ENCODE results near the gene PDX1. TPM values are rescaled to one million over a fixed set of nuclear protein-coding genes. Genes with fewer than 3 reads are reported as not detected.

The PDX1 gene
- total RNA-seq (2013): not detected
- polyA plus RNA-seq: not detected
- 0.16 TPM in 1 of 2 replicates, not detected in the other for polyA minus RNA-seq
- total RNA-seq: 0 to 0.46 (median 0) reads per million in 11 experiments

GRCh38 chr13:27919934-27920676 is at the start of gene PDX1:
Gene PDX1 (plus strand): TSS chr13:27920000. CDS start chr13:27920139, 139 bp downstream.
- H3K27me3 ChIP-seq (ENCODE audit: control insufficient read depth in 2 of 2, insufficient read depth in 2 of 2, low read length in 2 of 2): peaks cover 90 to 98% of the 10 kb centered on the region in 2 donors
- no peaks in the 10 kb centered on the region for H3K36me3 ChIP-seq (replicated peaks in 1 of 2; ENCODE audit: control insufficient read depth in 1 of 2, insufficient read depth in 2 of 2, low read length in 2 of 2)
- no peaks in the 10 kb centered on the region for H3K79me2 ChIP-seq (ENCODE audit: insufficient read depth, low read length)
- H3K4me3 ChIP-seq (replicated peaks in 1 of 3; ENCODE audit: low read depth in 2 of 3, low read length in 3 of 3): peak within 1 kb of the TSS in 2 of 3 experiments; percentile 12 to 58
- H3K27ac ChIP-seq (ENCODE audit: low read depth in 1 of 2, low read length in 2 of 2): no peak within 1 kb of the TSS
- H4K20me1 ChIP-seq (ENCODE audit: insufficient read depth, low read length): no peaks in the 10 kb centered on the region
- H3K27me3 Mint-ChIP-seq (ENCODE audit: low read depth in 3 of 3): peaks cover 93 to 99% (median 95%) of the 10 kb centered on the region in 3 donors
- peak within 1 kb of the TSS; percentile 65 to 88 for H3K4me3 Mint-ChIP-seq
- H3K4me2 ChIP-seq (replicated peaks; ENCODE audit: extremely low read depth, low read length, poor library complexity, severe bottlenecking): peak within 1 kb of the TSS; percentile 59
- H3K4me1 Mint-ChIP-seq: peaks cover 26% of the 10 kb centered on the region
- WGBS (ENCODE audit: insufficient coverage): 1% methylated on average over 76 of the region's 76 CpGs
- H3K36me3 Mint-ChIP-seq: peaks cover 4 to 5% of the 10 kb centered on the region in 2 donors
- DNase-seq: peak in 1 of 3 donors; percentile 16
- peaks cover 0 to 51% of the 10 kb centered on the region in 2 donors for H3K9me3 ChIP-seq (replicated peaks in 1 of 2; ENCODE audit: control insufficient read depth in 1 of 2, insufficient read depth in 1 of 2, low read length in 2 of 2)
- H3K4me1 ChIP-seq (ENCODE audit: control insufficient read depth in 1 of 2, insufficient read depth in 2 of 2, low read length in 2 of 2): peaks cover 22 to 27% of the 10 kb centered on the region in 2 donors
- H3K27ac Mint-ChIP-seq: no peak within 1 kb of the TSS
- intact Hi-C loops (cut with micrococcal nuclease): no loop called here
- peaks cover 0 to 30% (median 13%) of the 10 kb centered on the region in 7 donors for H3K9me3 Mint-ChIP-seq
- H3K9ac ChIP-seq (ENCODE audit: insufficient read depth, low read length, poor library complexity, severe bottlenecking): no peak within 1 kb of the TSS
- no peak for TF ChIP-seq CTCF (IDR thresholded peaks at IDR 0.05)
- peak within 1 kb of the TSS; percentile 59 for H2AFZ ChIP-seq (ENCODE audit: insufficient read depth, low read depth, low read length, poor library complexity, severe bottlenecking)

- intact Hi-C loops (cut with micrococcal nuclease): no loop called here
- Mint-ChIP-seq H3K36me3 (no peaks in the 10 kb centered on the region), H3K27me3 (ENCODE audit: low read depth in 3 of 3) (peaks cover 26 to 46% (median 31%) of the 10 kb centered on the region in 3 donors), H3K9me3 (peaks cover 0 to 14% (median 0%) of the 10 kb centered on the region in 7 donors), H3K4me3 (no peak overlapping the region), H3K4me1 (no peaks in the 10 kb centered on the region), H3K27ac (no peak overlapping the region)
- Histone ChIP-seq H3K79me2 (ENCODE audit: insufficient read depth, low read length) (no peaks in the 10 kb centered on the region), H3K4me2 (replicated peaks; ENCODE audit: extremely low read depth, low read length, poor library complexity, severe bottlenecking) (no peak overlapping the region), H4K20me1 (ENCODE audit: insufficient read depth, low read length) (no peaks in the 10 kb centered on the region), H3K9me3 (replicated peaks in 1 of 2; ENCODE audit: control insufficient read depth in 1 of 2, insufficient read depth in 1 of 2, low read length in 2 of 2) (no peaks in the 10 kb centered on the region), H3K36me3 (replicated peaks in 1 of 2; ENCODE audit: control insufficient read depth in 1 of 2, insufficient read depth in 2 of 2, low read length in 2 of 2) (no peaks in the 10 kb centered on the region), H2AFZ (ENCODE audit: insufficient read depth, low read depth, low read length, poor library complexity, severe bottlenecking) (no peak overlapping the region), H3K27me3 (ENCODE audit: control insufficient read depth in 2 of 2, insufficient read depth in 2 of 2, low read length in 2 of 2) (peaks cover 21 to 59% of the 10 kb centered on the region in 2 donors), H3K4me3 (replicated peaks in 1 of 3; ENCODE audit: low read depth in 2 of 3, low read length in 3 of 3) (no peak overlapping the region), H3K4me1 (ENCODE audit: control insufficient read depth in 1 of 2, insufficient read depth in 2 of 2, low read length in 2 of 2) (no peaks in the 10 kb centered on the region), H3K27ac (ENCODE audit: low read depth in 1 of 2, low read length in 2 of 2) (no peak overlapping the region), H3K9ac (ENCODE audit: insufficient read depth, low read length, poor library complexity, severe bottlenecking) (no peak overlapping the region)
- no CpG with 5 or more reads among the region's 5 CpGs for WGBS (ENCODE audit: insufficient coverage)
- DNase-seq: no peak
- TF ChIP-seq CTCF (IDR thresholded peaks at IDR 0.05): no peak
Observed at GRCh38 chr13:27878274-27878673, 41.5 kb upstream of the PDX1 start.
